Measurements from ENCODE around the gene NRP2.

NRP2 gene

DNA sequence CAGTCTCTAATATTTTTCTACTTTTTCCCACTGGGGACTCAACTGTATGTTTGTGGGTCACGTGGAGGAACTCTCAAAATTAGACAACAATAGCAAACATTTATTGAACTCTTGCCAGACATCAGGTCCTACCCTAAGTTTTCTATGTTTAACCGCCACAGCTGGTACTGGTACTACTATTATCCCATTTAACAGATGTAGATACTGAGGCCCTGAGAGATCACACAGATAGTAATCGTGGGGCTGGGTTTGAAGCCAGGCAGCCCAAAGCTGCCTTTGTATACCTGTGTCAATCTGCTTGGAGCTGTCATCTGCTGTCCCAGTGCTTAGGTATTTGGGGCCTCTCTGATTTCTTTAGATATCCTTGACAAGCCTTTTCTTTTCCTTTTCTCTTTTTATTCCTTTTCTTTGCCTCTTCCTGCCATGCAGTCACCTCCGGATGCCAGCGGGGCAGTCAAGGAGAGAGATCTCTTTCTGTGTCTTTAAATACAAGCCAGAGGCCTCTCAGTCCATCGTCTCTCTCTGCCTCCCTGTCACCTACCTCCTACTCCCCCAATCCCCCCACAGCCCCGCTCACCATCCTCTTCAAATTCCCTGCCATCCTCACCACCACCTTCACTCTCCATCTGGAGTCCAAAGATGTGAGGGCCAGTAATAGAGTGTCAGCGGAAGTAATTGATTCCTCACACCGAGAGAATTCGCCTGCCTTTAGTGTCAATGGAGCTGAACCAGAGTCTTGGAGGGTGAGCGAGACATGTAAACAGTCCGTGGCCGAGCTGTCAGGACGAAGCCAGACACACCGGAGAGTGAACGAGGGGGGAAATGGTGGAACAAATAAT is 23.4 kb downstream of the NRP2 start:
- TF ChIP-seq, protein P1, sequence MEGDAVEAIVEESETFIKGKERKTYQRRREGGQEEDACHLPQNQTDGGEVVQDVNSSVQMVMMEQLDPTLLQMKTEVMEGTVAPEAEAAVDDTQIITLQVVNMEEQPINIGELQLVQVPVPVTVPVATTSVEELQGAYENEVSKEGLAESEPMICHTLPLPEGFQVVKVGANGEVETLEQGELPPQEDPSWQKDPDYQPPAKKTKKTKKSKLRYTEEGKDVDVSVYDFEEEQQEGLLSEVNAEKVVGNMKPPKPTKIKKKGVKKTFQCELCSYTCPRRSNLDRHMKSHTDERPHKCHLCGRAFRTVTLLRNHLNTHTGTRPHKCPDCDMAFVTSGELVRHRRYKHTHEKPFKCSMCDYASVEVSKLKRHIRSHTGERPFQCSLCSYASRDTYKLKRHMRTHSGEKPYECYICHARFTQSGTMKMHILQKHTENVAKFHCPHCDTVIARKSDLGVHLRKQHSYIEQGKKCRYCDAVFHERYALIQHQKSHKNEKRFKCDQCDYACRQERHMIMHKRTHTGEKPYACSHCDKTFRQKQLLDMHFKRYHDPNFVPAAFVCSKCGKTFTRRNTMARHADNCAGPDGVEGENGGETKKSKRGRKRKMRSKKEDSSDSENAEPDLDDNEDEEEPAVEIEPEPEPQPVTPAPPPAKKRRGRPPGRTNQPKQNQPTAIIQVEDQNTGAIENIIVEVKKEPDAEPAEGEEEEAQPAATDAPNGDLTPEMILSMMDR (IDR thresholded peaks at IDR 0.05; ENCODE audit: borderline replicate concordance, extremely low read depth, low read length, poor library complexity, severe bottlenecking), result no peak
- TF ChIP-seq EZH2 (IDR thresholded peaks at IDR 0.05; ENCODE audit: borderline replicate concordance, low read depth, low read length, severe bottlenecking), result no peak
- Histone ChIP-seq H3K27me3 (ENCODE audit: insufficient read depth, low read length, poor library complexity) (peaks cover 7% of the 10 kb centered on the region), H2AFZ (ENCODE audit: low read depth, low read length) (no peak overlapping the region), H3K9me3 (ENCODE audit: insufficient read depth, low read length, severe bottlenecking) (no peaks in the 10 kb centered on the region), H3K79me2 (ENCODE audit: insufficient read depth, low read length) (no peaks in the 10 kb centered on the region), H3K36me3 (ENCODE audit: insufficient read depth, low read length) (no peaks in the 10 kb centered on the region), H3K4me3 (ENCODE audit: low read depth in 1 of 2, low read length in 2 of 2) (no peak overlapping the region), H3K4me2 (ENCODE audit: insufficient read depth, low read length) (no peak overlapping the region), H3K27ac (ENCODE audit: low read length) (no peak overlapping the region), H3K9ac (ENCODE audit: low read depth, low read length) (no peak overlapping the region), H4K20me1 (ENCODE audit: insufficient read depth, low read length) (no peaks in the 10 kb centered on the region), H3K4me1 (ENCODE audit: insufficient read depth, low read length) (no peaks in the 10 kb centered on the region)
- ATAC-seq (ENCODE audit: insufficient read depth, low read depth) (no peak), DNase-seq (no peak)

DNA sequence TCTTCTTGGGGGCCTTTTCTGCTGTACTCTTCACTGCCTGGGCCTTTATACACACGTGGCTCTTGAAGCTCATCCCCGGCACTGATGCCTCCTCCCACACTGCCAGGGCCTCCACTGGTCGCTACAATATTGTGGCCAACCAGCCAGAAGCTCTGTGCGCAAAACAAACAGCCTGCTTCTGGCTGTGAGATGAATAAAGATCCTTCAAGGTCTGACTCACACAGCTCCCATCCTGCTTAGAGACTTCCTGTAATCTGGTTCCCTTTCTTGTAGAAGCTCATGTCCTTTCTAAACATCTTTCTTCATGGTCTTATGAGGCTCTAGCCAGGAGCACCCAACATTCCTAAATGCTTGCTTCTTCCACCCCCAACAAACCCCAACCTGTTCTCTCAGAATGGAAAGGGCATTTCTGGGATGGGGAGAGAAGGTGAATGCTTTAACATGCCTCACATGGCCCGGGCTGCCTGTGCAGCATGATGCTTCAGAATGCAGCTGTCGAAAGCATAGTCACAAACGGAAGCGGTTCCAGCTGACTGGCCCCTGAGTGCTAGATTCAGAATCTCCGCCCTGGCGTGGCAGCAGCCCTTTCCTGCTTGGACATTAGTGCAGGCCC is 24.6 kb downstream of the NRP2 start:
- no peaks in the 10 kb centered on the region for H3K9me3 ChIP-seq (ENCODE audit: insufficient read depth, low read length, severe bottlenecking)
- peaks cover 16% of the 10 kb centered on the region for H3K27me3 ChIP-seq (ENCODE audit: insufficient read depth, low read length, poor library complexity)
- no peak overlapping the region for H3K9ac ChIP-seq (ENCODE audit: low read depth, low read length)
- TF ChIP-seq, protein P1 (IDR thresholded peaks at IDR 0.05; ENCODE audit: borderline replicate concordance, extremely low read depth, low read length, poor library complexity, severe bottlenecking), result no peak
- no peak for TF ChIP-seq EZH2 (IDR thresholded peaks at IDR 0.05; ENCODE audit: borderline replicate concordance, low read depth, low read length, severe bottlenecking)
- no peaks in the 10 kb centered on the region for H3K36me3 ChIP-seq (ENCODE audit: insufficient read depth, low read length)
- DNase-seq (no peak), ATAC-seq (ENCODE audit: insufficient read depth, low read depth) (peak; percentile 48)
- no peak overlapping the region for H3K4me3 ChIP-seq (ENCODE audit: low read depth in 1 of 2, low read length in 2 of 2)
- no peaks in the 10 kb centered on the region for H3K4me1 ChIP-seq (ENCODE audit: insufficient read depth, low read length)
- no peaks in the 10 kb centered on the region for H4K20me1 ChIP-seq (ENCODE audit: insufficient read depth, low read length)
- no peak overlapping the region for H2AFZ ChIP-seq (ENCODE audit: low read depth, low read length)
- H3K4me2 ChIP-seq (ENCODE audit: insufficient read depth, low read length), result no peak overlapping the region
- H3K79me2 ChIP-seq (ENCODE audit: insufficient read depth, low read length), result no peaks in the 10 kb centered on the region
- no peak overlapping the region for H3K27ac ChIP-seq (ENCODE audit: low read length)

DNA sequence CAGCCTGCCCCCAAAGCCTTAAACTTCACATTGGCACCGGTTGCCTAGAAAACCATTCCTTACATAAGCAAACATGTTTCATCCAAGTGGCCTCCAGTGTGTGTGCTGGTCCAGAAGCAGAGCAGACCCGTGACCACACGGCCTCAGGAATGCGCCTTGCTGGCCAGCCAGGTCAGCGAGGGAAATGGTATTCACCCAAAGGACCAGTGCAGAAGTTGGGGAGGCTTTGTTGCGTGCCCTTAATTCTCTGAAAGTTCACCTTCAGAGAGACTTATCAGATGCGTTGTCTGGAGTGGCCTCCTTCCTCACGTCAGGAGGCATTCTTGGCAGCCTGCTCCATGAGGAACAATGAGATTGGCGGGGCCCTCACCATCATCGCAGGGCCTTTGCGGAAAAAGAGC is 25.9 kb downstream of the NRP2 start:
- DNase-seq (no peak), ATAC-seq (ENCODE audit: insufficient read depth, low read depth) (no peak)
- TF ChIP-seq EZH2 (IDR thresholded peaks at IDR 0.05; ENCODE audit: borderline replicate concordance, low read depth, low read length, severe bottlenecking), result no peak
- TF ChIP-seq, protein P1 (IDR thresholded peaks at IDR 0.05; ENCODE audit: borderline replicate concordance, extremely low read depth, low read length, poor library complexity, severe bottlenecking), result no peak
- Histone ChIP-seq H3K4me1 (ENCODE audit: insufficient read depth, low read length) (no peaks in the 10 kb centered on the region), H3K4me2 (ENCODE audit: insufficient read depth, low read length) (no peak overlapping the region), H4K20me1 (ENCODE audit: insufficient read depth, low read length) (no peaks in the 10 kb centered on the region), H2AFZ (ENCODE audit: low read depth, low read length) (no peak overlapping the region), H3K79me2 (ENCODE audit: insufficient read depth, low read length) (no peaks in the 10 kb centered on the region), H3K9me3 (ENCODE audit: insufficient read depth, low read length, severe bottlenecking) (no peaks in the 10 kb centered on the region), H3K27me3 (ENCODE audit: insufficient read depth, low read length, poor library complexity) (peaks cover 16% of the 10 kb centered on the region), H3K36me3 (ENCODE audit: insufficient read depth, low read length) (no peaks in the 10 kb centered on the region), H3K27ac (ENCODE audit: low read length) (no peak overlapping the region), H3K9ac (ENCODE audit: low read depth, low read length) (no peak overlapping the region), H3K4me3 (ENCODE audit: low read depth in 1 of 2, low read length in 2 of 2) (no peak overlapping the region)
